B cell (primary cell): ENCODE data around the gene PTGES2. TPM values are rescaled to one million over a fixed set of nuclear protein-coding genes. Genes with fewer than 3 reads are reported as not detected.
A peak's percentile ranks its signal among the peaks of the same experiment; 100 is the strongest.

Source experiments
- ATAC-seq: fragments of 200-7000 bp; cut with Tn5 transposase; one replicate; pipeline ENCODE4 v1.10.0; 2021; ENCODE audit warnings: low read depth, mild to moderate bottlenecking, moderate number of reproducible peaks, moderate library complexity
- CTCF ChIA-PET: fragments of 350-600 bp; sonication (Branson Sonifier 250); formaldehyde crosslinking; loops from one replicate; lab custom pipeline; 2021; ENCODE audit warnings: antibody characterized with exemption, inconsistent platforms; lab: Charles Lee
- POLR2A ChIA-PET: fragments of 350-600 bp; sonication (Branson Sonifier 250); formaldehyde crosslinking; loops from one replicate; lab custom pipeline; 2021; ENCODE audit warnings: antibody characterized with exemption; lab: Charles Lee
- DNase-seq: peaks from one replicate; pipeline ENCODE4 v3.0.0; 2013
- H2AFZ ChIP-seq: 2 replicates; pipeline ENCODE4 v1.6.1; 2012; ENCODE audit warnings: mild to moderate bottlenecking, low read depth, low read length; ENCODE audit not compliant: insufficient read depth, poor library complexity, severe bottlenecking
- H3K27ac ChIP-seq, 2 donors: 1 replicate in 1 of 2; 2 replicates in 1 of 2; pipeline ENCODE4 v1.5.1; 2012 to 2013; ENCODE audit warnings: low read length in 2 of 2, mild to moderate bottlenecking in 2 of 2, moderate library complexity in 1 of 2
- H3K27me3 ChIP-seq, 4 experiments: fragments of 200-600 bp in 1 of 4; sonication (generic) in 1 of 4; replicated peaks in 1 of 4; 1 replicate in 2 of 4; 2 replicates in 2 of 4; pipeline versions ENCODE4 v1.6.1 to v1.7.0; 2013 to 2016; ENCODE audit warnings: low read length in 3 of 4, mild to moderate bottlenecking in 2 of 4, mixed read lengths in 1 of 4, moderate library complexity in 1 of 4; ENCODE audit not compliant: insufficient read depth in 4 of 4, control insufficient read depth in 3 of 4; ENCODE audit errors: control extremely low read depth in 1 of 4
- H3K36me3 ChIP-seq, 2 experiments: replicated peaks in 1 of 2; 1 replicate in 1 of 2; 2 replicates in 1 of 2; pipeline versions ENCODE4 v1.6.1 to v1.7.1; 2013; ENCODE audit warnings: low read length in 1 of 2; ENCODE audit not compliant: insufficient read depth in 2 of 2, control insufficient read depth in 1 of 2; ENCODE audit errors: control extremely low read depth in 1 of 2, extremely low read depth in 1 of 2
- H3K4me1 ChIP-seq, 2 donors: fragments of 200-600 bp in 1 of 2; sonication (generic) in 1 of 2; 1 replicate in 1 of 2; 2 replicates in 1 of 2; pipeline versions ENCODE4 v1.5.1 to v1.6.1; 2013 to 2017; ENCODE audit warnings: low read length in 2 of 2; ENCODE audit not compliant: control insufficient read depth in 2 of 2, insufficient read depth in 2 of 2
- H3K4me2 ChIP-seq: replicated peaks from 2 replicates; pipeline ENCODE3; 2012; ENCODE audit warnings: mild to moderate bottlenecking, low read depth, low read length; ENCODE audit not compliant: poor library complexity, severe bottlenecking
- H3K4me3 ChIP-seq, 5 experiments: fragments of 200-600 bp in 1 of 5; sonication (generic) in 1 of 5; 1 replicate in 3 of 5; 2 replicates in 2 of 5; pipeline versions ENCODE4 v1.5.1 to v1.7.0; 2011 to 2016; ENCODE audit warnings: low read length in 4 of 5, mild to moderate bottlenecking in 4 of 5, low read depth in 2 of 5, control low read depth in 1 of 5, moderate library complexity in 1 of 5; ENCODE audit not compliant: insufficient read depth in 1 of 5; ENCODE audit errors: control extremely low read depth in 1 of 5, extremely low read depth in 1 of 5
- H3K79me2 ChIP-seq: fragments of 200-600 bp; sonication (generic); one replicate; pipeline ENCODE4 v1.6.0; 2016; ENCODE audit warnings: low read length; ENCODE audit not compliant: control insufficient read depth, insufficient read depth
- H3K9ac ChIP-seq: fragments of 200-600 bp; sonication (generic); 2 replicates; pipeline ENCODE4 v1.6.1; 2017; ENCODE audit warnings: mild to moderate bottlenecking, low read length, moderate library complexity
- H3K9me3 ChIP-seq, 3 donors: one replicate each; pipeline versions ENCODE4 v1.6.1 to v1.7.1; 2013; ENCODE audit warnings: low read length in 2 of 3; ENCODE audit not compliant: control insufficient read depth in 2 of 3, insufficient read depth in 1 of 3; ENCODE audit errors: control extremely low read depth in 1 of 3
- H4K20me1 ChIP-seq: 2 replicates; pipeline ENCODE4 v1.6.0; 2012; ENCODE audit warnings: mild to moderate bottlenecking, low read length; ENCODE audit not compliant: insufficient read depth, control insufficient read depth, poor library complexity, severe bottlenecking
- H3K27ac Mint-ChIP-seq: one replicate; pipeline ENCODE4 v1.8.0; 2021; ENCODE audit warnings: mixed read lengths
- H3K27me3 Mint-ChIP-seq: one replicate; pipeline ENCODE4 v1.8.0; 2021; ENCODE audit warnings: mixed read lengths
- H3K4me1 Mint-ChIP-seq: one replicate; pipeline ENCODE4 v1.8.0; 2021; ENCODE audit warnings: mixed read lengths
- H3K4me3 Mint-ChIP-seq: one replicate; pipeline ENCODE4 v1.8.0; 2021; ENCODE audit warnings: mixed read lengths
- H3K9me3 Mint-ChIP-seq: one replicate; pipeline ENCODE4 v1.8.0; 2022; ENCODE audit warnings: mixed read lengths; ENCODE audit not compliant: insufficient read depth
- EZH2 ChIP-seq: IDR thresholded peaks from 2 replicates; pipeline ENCODE4 v1.6.1; 2012; ENCODE audit warnings: borderline replicate concordance, low read depth, mild to moderate bottlenecking, moderate library complexity, low read length; ENCODE audit not compliant: insufficient read depth, poor library complexity, severe bottlenecking
- WGBS: methylation state at CpG from one replicate; pipeline ENCODE4 v1.1.5; 2013; ENCODE audit warnings: missing lambda C conversion rate; ENCODE audit not compliant: insufficient coverage; 5-methylcytosine and 5-hydroxymethylcytosine counted together
- intact Hi-C: fragments of 100-400 bp; cut with micrococcal nuclease; formaldehyde crosslinking; loops from one replicate; pipeline ENCODE4 v1.10.0; 2022
- polyA plus RNA-seq: library from polyadenylated mRNA; depleted of rRNA; stranded (reverse); fragments of >200 nt; gene quantifications from 2 replicates; pipeline ENCODE4 v1.2.3, GENCODE V29; 2012
- total RNA-seq, 2 donors: library from RNA; stranded (reverse); fragments of 120-200 nt in 1 of 2; gene quantifications; 1 replicate in 1 of 2; 2 replicates in 1 of 2; pipeline versions ENCODE4 v1.2.3 to v1.2.4, GENCODE V29; 2013 to 2022
- TF ChIP-seq, protein P1 (sequence below): fragments of 200-600 bp; IDR thresholded peaks from one replicate; pipeline ENCODE4 v1.8.0; 2022; ENCODE audit warnings: antibody characterized with exemption, mild to moderate bottlenecking

The PTGES2 gene
- total and polyA plus RNA-seq, 2 donors (not counting 1 experiment from before 2014, with no cell fraction given): 77.8 to 113 TPM

DNA sequence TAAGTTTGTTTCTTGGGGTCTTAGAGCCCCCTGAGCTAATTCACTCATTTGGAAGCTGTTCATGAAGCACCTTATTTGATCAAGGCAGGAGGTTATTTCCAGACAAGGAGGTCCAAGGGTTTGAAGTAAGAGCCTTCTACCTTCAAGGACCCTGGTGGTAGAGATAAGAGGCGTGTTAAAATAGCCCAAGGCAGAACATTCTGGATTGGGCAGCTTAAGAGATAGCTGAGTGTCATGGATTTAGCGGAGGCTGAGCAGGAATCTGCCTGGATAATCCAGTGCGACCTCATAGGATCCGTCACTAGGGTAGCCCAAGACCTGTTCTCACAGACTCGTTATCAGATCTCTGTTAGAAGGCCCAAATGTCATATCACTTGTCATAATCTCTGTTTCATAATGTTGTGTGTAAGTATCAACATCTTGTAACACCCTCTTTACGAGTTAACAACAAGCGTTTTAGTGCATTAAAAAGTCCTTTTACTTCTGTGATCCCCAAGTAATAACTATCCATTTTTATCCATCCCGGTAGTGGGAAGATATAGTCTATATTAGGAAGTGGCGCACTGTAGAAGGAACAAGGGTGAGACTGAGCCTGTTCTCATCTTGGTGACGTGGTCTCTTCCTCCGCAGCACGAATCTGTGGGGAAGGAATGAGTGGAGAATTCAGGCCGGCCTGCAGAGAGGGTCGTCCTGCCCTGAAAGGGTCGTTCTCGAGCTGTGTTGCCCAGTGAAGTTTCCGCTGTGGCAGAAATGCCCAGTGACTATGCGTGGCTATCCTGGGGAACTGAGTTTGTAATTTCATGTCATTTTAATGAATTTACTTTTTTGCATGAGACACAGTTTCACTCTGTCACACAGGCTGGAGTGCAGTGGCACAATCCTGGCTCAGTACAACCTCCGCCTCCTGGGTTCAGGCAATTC lies 30.7 kb downstream of the PTGES2 start:
- Mint-ChIP-seq H3K4me1 (peaks cover 40% of the 10 kb centered on the region), H3K27ac (peak overlapping the region; percentile 63), H3K9me3 (no peaks in the 10 kb centered on the region), H3K27me3 (no peaks in the 10 kb centered on the region), H3K4me3 (no peak overlapping the region)
- no peaks in the 10 kb centered on the region for H3K27me3 ChIP-seq
- H3K9me3 ChIP-seq: no peaks in the 10 kb centered on the region
- H2AFZ ChIP-seq: no peak overlapping the region
- WGBS: 96% methylated on average over 11 of the region's 19 CpGs
- peaks cover 31 to 43% of the 10 kb centered on the region in 2 donors for H3K4me1 ChIP-seq
- DNase-seq: no peak
- H3K27ac ChIP-seq: no peak overlapping the region
- intact Hi-C loops: no loop called here
- ChIA-PET CTCF (no interaction called here), POLR2A (no interaction called here)
- H3K9ac ChIP-seq: no peak overlapping the region
- peaks cover 69% of the 10 kb centered on the region for H4K20me1 ChIP-seq
- TF ChIP-seq EZH2: no peak
- TF ChIP-seq, protein P1, sequence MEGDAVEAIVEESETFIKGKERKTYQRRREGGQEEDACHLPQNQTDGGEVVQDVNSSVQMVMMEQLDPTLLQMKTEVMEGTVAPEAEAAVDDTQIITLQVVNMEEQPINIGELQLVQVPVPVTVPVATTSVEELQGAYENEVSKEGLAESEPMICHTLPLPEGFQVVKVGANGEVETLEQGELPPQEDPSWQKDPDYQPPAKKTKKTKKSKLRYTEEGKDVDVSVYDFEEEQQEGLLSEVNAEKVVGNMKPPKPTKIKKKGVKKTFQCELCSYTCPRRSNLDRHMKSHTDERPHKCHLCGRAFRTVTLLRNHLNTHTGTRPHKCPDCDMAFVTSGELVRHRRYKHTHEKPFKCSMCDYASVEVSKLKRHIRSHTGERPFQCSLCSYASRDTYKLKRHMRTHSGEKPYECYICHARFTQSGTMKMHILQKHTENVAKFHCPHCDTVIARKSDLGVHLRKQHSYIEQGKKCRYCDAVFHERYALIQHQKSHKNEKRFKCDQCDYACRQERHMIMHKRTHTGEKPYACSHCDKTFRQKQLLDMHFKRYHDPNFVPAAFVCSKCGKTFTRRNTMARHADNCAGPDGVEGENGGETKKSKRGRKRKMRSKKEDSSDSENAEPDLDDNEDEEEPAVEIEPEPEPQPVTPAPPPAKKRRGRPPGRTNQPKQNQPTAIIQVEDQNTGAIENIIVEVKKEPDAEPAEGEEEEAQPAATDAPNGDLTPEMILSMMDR: no peak
- no peak overlapping the region for H3K4me3 ChIP-seq
- no peak for ATAC-seq
- H3K4me2 ChIP-seq: no peak overlapping the region
- peaks cover 0 to 16% of the 10 kb centered on the region in 2 experiments for H3K36me3 ChIP-seq
- peaks cover 70% of the 10 kb centered on the region for H3K79me2 ChIP-seq
